GM12891 (cell line): Measurements from ENCODE around the gene MICA.

Experiments
- POLR2A ChIP-seq: IDR thresholded peaks from 2 replicates; pipeline ENCODE4 v1.6.1; 2011; ENCODE audit warnings: low read depth, low read length, control low read depth
- POLR2AphosphoS5 ChIP-seq: IDR thresholded peaks from 2 replicates; pipeline ENCODE4 v1.6.1; 2011; ENCODE audit warnings: low read depth, low read length, control low read depth
- SPI1 ChIP-seq: IDR thresholded peaks from 2 replicates; pipeline ENCODE4 v1.6.1; 2011; ENCODE audit warnings: low read depth, low read length, control low read depth
- TAF1 ChIP-seq: IDR thresholded peaks from 2 replicates; pipeline ENCODE4 v1.6.1; 2011; ENCODE audit warnings: low read depth, low read length, control low read depth

DNA sequence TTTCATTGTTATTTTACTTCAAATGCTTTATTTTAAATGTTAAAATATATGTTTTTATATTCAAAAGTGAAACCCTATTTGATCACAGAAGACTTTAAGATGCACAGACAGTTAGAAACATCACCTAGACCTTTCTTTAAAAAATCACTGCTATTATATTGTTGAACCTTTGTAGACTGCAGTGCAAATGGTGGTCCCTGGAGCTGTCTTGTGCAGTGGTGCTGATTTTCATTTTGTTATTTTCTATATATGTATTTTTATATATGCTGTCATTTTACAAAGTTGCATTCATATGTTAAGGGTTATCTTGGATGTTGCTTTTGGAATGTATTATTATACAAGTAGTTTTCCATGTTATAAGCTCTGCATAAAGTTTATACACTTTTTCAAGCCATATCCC is 27.7 kb upstream of the MICA start:
- TF ChIP-seq POLR2A (no peak), POLR2AphosphoS5 (no peak), TAF1 (no peak), SPI1 (no peak)
